ENCODE measurements around the gene EPS8L1. TPM values are rescaled to one million over a fixed set of nuclear protein-coding genes. Genes with fewer than 3 reads are reported as not detected.

Gene EPS8L1
- total RNA-seq, 1 experiment from 2014 or later, result 75.8 TPM

- Histone ChIP-seq H3K9me3 (ENCODE audit: low read length) (no peaks in the 10 kb centered on the region), H3K9ac (ENCODE audit: low read length) (peak overlapping the region; percentile 72), H3K9me2 (replicated peaks; ENCODE audit: low read length) (no peaks in the 10 kb centered on the region), H3K4me1 (ENCODE audit: insufficient read depth, low read length) (peaks cover 12% of the 10 kb centered on the region), H2AFZ (ENCODE audit: low read length) (peak overlapping the region; percentile 5; the same call in 1 of the 2 replicates), H3F3A (ENCODE audit: low read length, unreplicated experiment) (peaks cover 5% of the 10 kb centered on the region), H3K4me2 (ENCODE audit: low read length) (peak overlapping the region; percentile 88), H3K27me3 (ENCODE audit: low read length) (no peaks in the 10 kb centered on the region), H3K27ac (ENCODE audit: low read length) (no peak overlapping the region), H4K20me1 (ENCODE audit: low read length) (peaks cover 35% of the 10 kb centered on the region), H3K4me3 (ENCODE audit: low read length) (peak overlapping the region; percentile 90), H3K79me2 (ENCODE audit: low read length) (peaks cover 50% of the 10 kb centered on the region), H3K36me3 (ENCODE audit: low read depth, low read length) (peaks cover 5% of the 10 kb centered on the region; the same call in 1 of the 2 replicates)
- TF ChIP-seq EZH2 (IDR thresholded peaks at IDR 0.05; ENCODE audit: low read length, unreplicated experiment) (no peak), CTCF (conservative IDR thresholded peaks at IDR 0.05; ENCODE audit: low read depth, low read length) (no peak), EZH2phosphoT487 (IDR thresholded peaks at IDR 0.05; ENCODE audit: borderline replicate concordance, low read length) (no peak)
- CTCF ChIA-PET, result no interaction called here
- peak; percentile 56 for DNase-seq
- peak; percentile 50 for ATAC-seq
- intact Hi-C loops (cut with micrococcal nuclease), result loop anchor here (5.0 kb wide), 1 partner anchor 54 kb away; the partner anchor contains the start of gene RDH13
- BruUV-seq (replicated peaks), result TSS peak; percentile 38
- POLR2A ChIA-PET (ENCODE audit: unreplicated experiment), result no interaction called here
These were observed 40.7 kb downstream of the EPS8L1 start for GRCh38 chr19:55116232-55116858.

GRCh38 chr19:55116859-55117662 is 41.4 kb downstream of the EPS8L1 start, which contains the start of gene PPP1R12C:
Gene PPP1R12C, minus strand, starts transcription at chr19:55117637. Its CDS starts 94 bp downstream, at chr19:55117543.
- Histone ChIP-seq H3K9me2 (replicated peaks; ENCODE audit: low read length) (no peaks in the 10 kb centered on the region), H3K36me3 (ENCODE audit: low read depth, low read length) (peaks cover 5% of the 10 kb centered on the region; the same call in 1 of the 2 replicates), H3K4me1 (ENCODE audit: insufficient read depth, low read length) (peaks cover 12% of the 10 kb centered on the region), H3K27ac (ENCODE audit: low read length) (no peak within 1 kb of the TSS), H4K20me1 (ENCODE audit: low read length) (peaks cover 35% of the 10 kb centered on the region), H3K9me3 (ENCODE audit: low read length) (no peaks in the 10 kb centered on the region), H3K4me3 (ENCODE audit: low read length) (peak within 1 kb of the TSS; percentile 90), H3K9ac (ENCODE audit: low read length) (peak within 1 kb of the TSS; percentile 72), H3K27me3 (ENCODE audit: low read length) (no peaks in the 10 kb centered on the region), H3K79me2 (ENCODE audit: low read length) (peaks cover 50% of the 10 kb centered on the region), H3K4me2 (ENCODE audit: low read length) (peak within 1 kb of the TSS; percentile 88), H2AFZ (ENCODE audit: low read length) (peak within 1 kb of the TSS; percentile 88), H3F3A (ENCODE audit: low read length, unreplicated experiment) (peaks cover 5% of the 10 kb centered on the region)
- ChIA-PET POLR2A (ENCODE audit: unreplicated experiment) (interaction anchor here (0.7 kb wide), 1 partner anchor 17 kb away, joined by 7 read pairs; no protein-coding TSS in a partner anchor), CTCF (no interaction called here)
- DNase-seq (no peak), ATAC-seq (peak; percentile 17)
- no peak for TF ChIP-seq EZH2 (IDR thresholded peaks at IDR 0.05; ENCODE audit: low read length, unreplicated experiment)
- TF ChIP-seq EZH2phosphoT487 (IDR thresholded peaks at IDR 0.05; ENCODE audit: borderline replicate concordance, low read length), result no peak
- TF ChIP-seq CTCF (conservative IDR thresholded peaks at IDR 0.05; ENCODE audit: low read depth, low read length), result no peak
- BruUV-seq (replicated peaks), result no TSS peak
- intact Hi-C loops (cut with micrococcal nuclease), result loop anchor here (5.0 kb wide), 1 partner anchor 55 kb away; the partner anchor contains the start of gene RDH13
